HEK293 (cell line): Measurements from ENCODE around the gene OR5V1.

Experiments
- ELK4 ChIP-seq: IDR thresholded peaks from 2 replicates; pipeline ENCODE4 v1.6.1; 2011; ENCODE audit warnings: mild to moderate bottlenecking, low read depth, low read length, borderline replicate concordance
- PBX3 ChIP-seq: sonication (generic); formaldehyde crosslinking; IDR thresholded peaks from 2 replicates; pipeline ENCODE4 v1.8.1; 2022; ENCODE audit warnings: mild to moderate bottlenecking, moderate library complexity, missing genetic modification reagents
- PRDM6 ChIP-seq: fragments of 450-650 bp; formaldehyde crosslinking; IDR thresholded peaks from 2 replicates; pipeline ENCODE4 v1.5.1; 2017; ENCODE audit warnings: missing biosample characterization, missing genetic modification characterization
- ZBTB26 ChIP-seq: fragments of 450-650 bp; formaldehyde crosslinking; optimal IDR thresholded peaks from 2 replicates; pipeline ENCODE3; 2016; ENCODE audit warnings: missing biosample characterization, mild to moderate bottlenecking, missing genetic modification characterization
- ZNF138 ChIP-seq: fragments of 450-650 bp; formaldehyde crosslinking; IDR thresholded peaks from 2 replicates; pipeline ENCODE4 v1.5.1; 2016; ENCODE audit warnings: missing biosample characterization, missing genetic modification characterization, borderline replicate concordance
- ZNF174 ChIP-seq: fragments of 450-650 bp; formaldehyde crosslinking; IDR thresholded peaks from 2 replicates; pipeline ENCODE4 v1.5.0; 2017; ENCODE audit warnings: missing biosample characterization, mild to moderate bottlenecking, missing genetic modification characterization
- ZNF202 ChIP-seq: fragments of 450-650 bp; formaldehyde crosslinking; IDR thresholded peaks from 2 replicates; pipeline ENCODE4 v1.5.1; 2016; ENCODE audit warnings: missing biosample characterization, missing genetic modification characterization, borderline replicate concordance
- ZNF274 ChIP-seq, 2 experiments: fragments of 200-500 bp in 1 of 2; fragments of 450-650 bp in 1 of 2; sonication (Bioruptor generic) in 1 of 2; formaldehyde crosslinking in 1 of 2; IDR thresholded peaks; 2 replicates each; pipeline versions ENCODE4 v1.5.1 to v1.6.1; 2014 to 2016; ENCODE audit warnings: borderline replicate concordance in 1 of 2, inconsistent platforms in 1 of 2, low read length in 1 of 2, missing biosample characterization in 1 of 2, missing genetic modification characterization in 1 of 2
- ZSCAN16 ChIP-seq: fragments of 450-650 bp; formaldehyde crosslinking; IDR thresholded peaks from 2 replicates; pipeline ENCODE4 v1.5.1; 2016; ENCODE audit warnings: missing biosample characterization, missing genetic modification characterization
- TF ChIP-seq, protein P1 (sequence below): fragments of 450-650 bp; formaldehyde crosslinking; IDR thresholded peaks from 2 replicates; pipeline ENCODE4 v1.5.1; 2016; ENCODE audit warnings: missing biosample characterization, missing genetic modification characterization
- TF ChIP-seq, protein P2 (sequence below): fragments of 450-650 bp; formaldehyde crosslinking; IDR thresholded peaks from 2 replicates; pipeline ENCODE4 v1.5.1; 2016; ENCODE audit warnings: missing biosample characterization, missing genetic modification characterization

GRCh38 chr6:29345380-29345779, 23.3 kb downstream of the OR5V1 start:
- TF ChIP-seq, protein P1, sequence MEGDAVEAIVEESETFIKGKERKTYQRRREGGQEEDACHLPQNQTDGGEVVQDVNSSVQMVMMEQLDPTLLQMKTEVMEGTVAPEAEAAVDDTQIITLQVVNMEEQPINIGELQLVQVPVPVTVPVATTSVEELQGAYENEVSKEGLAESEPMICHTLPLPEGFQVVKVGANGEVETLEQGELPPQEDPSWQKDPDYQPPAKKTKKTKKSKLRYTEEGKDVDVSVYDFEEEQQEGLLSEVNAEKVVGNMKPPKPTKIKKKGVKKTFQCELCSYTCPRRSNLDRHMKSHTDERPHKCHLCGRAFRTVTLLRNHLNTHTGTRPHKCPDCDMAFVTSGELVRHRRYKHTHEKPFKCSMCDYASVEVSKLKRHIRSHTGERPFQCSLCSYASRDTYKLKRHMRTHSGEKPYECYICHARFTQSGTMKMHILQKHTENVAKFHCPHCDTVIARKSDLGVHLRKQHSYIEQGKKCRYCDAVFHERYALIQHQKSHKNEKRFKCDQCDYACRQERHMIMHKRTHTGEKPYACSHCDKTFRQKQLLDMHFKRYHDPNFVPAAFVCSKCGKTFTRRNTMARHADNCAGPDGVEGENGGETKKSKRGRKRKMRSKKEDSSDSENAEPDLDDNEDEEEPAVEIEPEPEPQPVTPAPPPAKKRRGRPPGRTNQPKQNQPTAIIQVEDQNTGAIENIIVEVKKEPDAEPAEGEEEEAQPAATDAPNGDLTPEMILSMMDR (tag by site-specific recombination), result no peak
- TF ChIP-seq, protein P2, sequence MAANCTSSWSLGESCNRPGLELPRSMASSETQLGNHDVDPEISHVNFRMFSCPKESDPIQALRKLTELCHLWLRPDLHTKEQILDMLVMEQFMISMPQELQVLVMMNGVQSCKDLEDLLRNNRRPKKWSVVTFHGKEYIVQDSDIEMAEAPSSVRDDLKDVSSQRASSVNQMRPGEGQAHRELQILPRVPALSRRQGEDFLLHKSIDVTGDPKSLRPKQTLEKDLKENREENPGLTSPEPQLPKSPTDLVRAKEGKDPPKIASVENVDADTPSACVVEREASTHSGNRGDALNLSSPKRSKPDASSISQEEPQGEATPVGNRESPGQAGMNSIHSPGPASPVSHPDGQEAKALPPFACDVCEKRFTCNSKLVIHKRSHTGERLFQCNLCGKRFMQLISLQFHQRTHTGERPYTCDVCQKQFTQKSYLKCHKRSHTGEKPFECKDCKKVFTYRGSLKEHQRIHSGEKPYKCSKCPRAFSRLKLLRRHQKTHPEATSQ, result no peak
- TF ChIP-seq ZNF138 (tag by site-specific recombination) (no peak), ZSCAN16 (tag by site-specific recombination) (no peak), ZNF174 (no peak), ZNF202 (no peak), PRDM6 (no peak), ZNF274 (IDR thresholded peaks at IDR 0.05; ENCODE audit: low read length) (no peak), ZNF274 (tag by site-specific recombination; IDR thresholded peaks at IDR 0.05; ENCODE audit: borderline replicate concordance) (no peak), ZBTB26 (tag by site-specific recombination) (no peak), PBX3 (no peak), ELK4 (no peak)
